Lower leg skin (tissue), 3 donors: ENCODE data around the gene NDUFAF2.

Experiments
- POLR2A ChIP-seq, 2 donors: fragments of 450-650 bp; IDR thresholded peaks; one replicate each; pipeline ENCODE4 v1.6.1; 2016 to 2017; ENCODE audit warnings: antibody characterized with exemption in 2 of 2, mild to moderate bottlenecking in 1 of 2, moderate library complexity in 1 of 2
- TF ChIP-seq, protein P1 (sequence below), 3 donors: fragments of 450-650 bp; IDR thresholded peaks; one replicate each; pipeline ENCODE4 v1.5.1; 2016; ENCODE audit warnings: antibody characterized with exemption in 3 of 3, mild to moderate bottlenecking in 3 of 3, moderate library complexity in 2 of 3

GRCh38 chr5:61137835-61138234 lies 192.8 kb downstream of the NDUFAF2 start:
- TF ChIP-seq, protein P1, sequence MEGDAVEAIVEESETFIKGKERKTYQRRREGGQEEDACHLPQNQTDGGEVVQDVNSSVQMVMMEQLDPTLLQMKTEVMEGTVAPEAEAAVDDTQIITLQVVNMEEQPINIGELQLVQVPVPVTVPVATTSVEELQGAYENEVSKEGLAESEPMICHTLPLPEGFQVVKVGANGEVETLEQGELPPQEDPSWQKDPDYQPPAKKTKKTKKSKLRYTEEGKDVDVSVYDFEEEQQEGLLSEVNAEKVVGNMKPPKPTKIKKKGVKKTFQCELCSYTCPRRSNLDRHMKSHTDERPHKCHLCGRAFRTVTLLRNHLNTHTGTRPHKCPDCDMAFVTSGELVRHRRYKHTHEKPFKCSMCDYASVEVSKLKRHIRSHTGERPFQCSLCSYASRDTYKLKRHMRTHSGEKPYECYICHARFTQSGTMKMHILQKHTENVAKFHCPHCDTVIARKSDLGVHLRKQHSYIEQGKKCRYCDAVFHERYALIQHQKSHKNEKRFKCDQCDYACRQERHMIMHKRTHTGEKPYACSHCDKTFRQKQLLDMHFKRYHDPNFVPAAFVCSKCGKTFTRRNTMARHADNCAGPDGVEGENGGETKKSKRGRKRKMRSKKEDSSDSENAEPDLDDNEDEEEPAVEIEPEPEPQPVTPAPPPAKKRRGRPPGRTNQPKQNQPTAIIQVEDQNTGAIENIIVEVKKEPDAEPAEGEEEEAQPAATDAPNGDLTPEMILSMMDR (IDR thresholded peaks at IDR 0.05), result no peak
- TF ChIP-seq POLR2A (IDR thresholded peaks at IDR 0.05), result no peak
